GM23338 (cell line): ENCODE results near the gene HIVEP3. TPM values are rescaled to one million over a fixed set of nuclear protein-coding genes. Genes with fewer than 3 reads are reported as not detected.

ENCODE experiments used
- ATAC-seq: fragments of 200-7000 bp; cut with Tn5 transposase; 3 replicates; pipeline ENCODE4 v1.9.1; 2020
- DNase-seq: peaks from one replicate; pipeline ENCODE4 v3.0.0-alpha.2; 2015; ENCODE audit warnings: low spot score
- H2AFZ ChIP-seq: fragments of 200-600 bp; sonication (generic); 2 replicates; pipeline ENCODE4 v1.8.0; 2016; ENCODE audit warnings: antibody characterized with exemption, mild to moderate bottlenecking, moderate library complexity
- H3F3A ChIP-seq: fragments of 200-600 bp; sonication (generic); replicated peaks from 2 replicates; pipeline ENCODE4 v1.8.0; 2017; ENCODE audit warnings: antibody characterized with exemption, mixed run types, low read depth
- H3K27ac ChIP-seq: fragments of 200-600 bp; sonication (generic); 2 replicates; pipeline ENCODE4 v1.6.1; 2016; ENCODE audit warnings: low read depth
- H3K27me3 ChIP-seq: fragments of 200-600 bp; sonication (generic); 2 replicates; pipeline ENCODE4 v1.8.0; 2016; ENCODE audit warnings: mild to moderate bottlenecking, mixed run types, moderate library complexity; ENCODE audit not compliant: insufficient read depth
- H3K36me3 ChIP-seq: fragments of 200-600 bp; sonication (generic); 2 replicates; pipeline ENCODE4 v1.8.0; 2016; ENCODE audit warnings: mild to moderate bottlenecking; ENCODE audit not compliant: insufficient read depth
- H3K4me1 ChIP-seq: fragments of 200-600 bp; sonication (generic); 2 replicates; pipeline ENCODE4 v1.8.0; 2016; ENCODE audit warnings: mild to moderate bottlenecking, moderate library complexity; ENCODE audit not compliant: insufficient read depth
- H3K4me2 ChIP-seq: fragments of 200-600 bp; sonication (generic); 2 replicates; pipeline ENCODE4 v1.7.1; 2017; ENCODE audit warnings: mixed run types
- H3K4me3 ChIP-seq: fragments of 200-600 bp; sonication (generic); 2 replicates; pipeline ENCODE4 v1.6.1; 2016; ENCODE audit warnings: mixed run types
- H3K79me2 ChIP-seq: fragments of 200-600 bp; sonication (generic); replicated peaks from 2 replicates; pipeline ENCODE4 v1.8.0; 2017; ENCODE audit warnings: mild to moderate bottlenecking; ENCODE audit not compliant: insufficient read depth
- H3K9me2 ChIP-seq: fragments of 200-600 bp; sonication (generic); 2 replicates; pipeline ENCODE4 v1.8.0; 2017; ENCODE audit not compliant: insufficient read depth
- H4K20me1 ChIP-seq: fragments of 200-600 bp; sonication (generic); replicated peaks from 2 replicates; pipeline ENCODE4 v1.8.0; 2017; ENCODE audit warnings: mild to moderate bottlenecking; ENCODE audit not compliant: insufficient read depth
- H3K27ac Mint-ChIP-seq: 2 replicates; pipeline ENCODE4 v1.8.0; 2020; ENCODE audit warnings: inconsistent platforms, mild to moderate bottlenecking, moderate library complexity, mixed read lengths
- H3K27me3 Mint-ChIP-seq: 3 replicates; pipeline ENCODE4 v1.8.0; 2022; ENCODE audit warnings: low read depth, mild to moderate bottlenecking, moderate library complexity, mixed read lengths, inconsistent platforms; ENCODE audit not compliant: insufficient read depth, poor library complexity
- H3K36me3 Mint-ChIP-seq: 3 replicates; pipeline ENCODE4 v1.8.0; 2021; ENCODE audit warnings: low read depth, mild to moderate bottlenecking, inconsistent platforms, moderate library complexity, mixed read lengths
- H3K4me1 Mint-ChIP-seq: 3 replicates; pipeline ENCODE4 v1.8.0; 2020; ENCODE audit warnings: mild to moderate bottlenecking, inconsistent platforms, mixed read lengths
- H3K4me3 Mint-ChIP-seq: 3 replicates; pipeline ENCODE4 v1.8.0; 2021; ENCODE audit warnings: moderate library complexity, mild to moderate bottlenecking, inconsistent platforms, mixed read lengths
- H3K9me3 Mint-ChIP-seq: 3 replicates; pipeline ENCODE4 v1.8.0; 2020; ENCODE audit warnings: moderate library complexity, mild to moderate bottlenecking, inconsistent platforms, mixed read lengths
- CREB1 ChIP-seq: fragments of 250-450 bp; sonication (Bioruptor Pico); IDR thresholded peaks from 2 replicates; pipeline ENCODE4 v1.5.0; 2020; ENCODE audit warnings: low read depth, mild to moderate bottlenecking, moderate library complexity
- CTCF ChIP-seq, 2 experiments: fragments of 200-600 bp in 1 of 2; sonication (generic) in 1 of 2; conservative IDR thresholded peaks; 2 replicates each; pipeline versions ENCODE4 v1.5.1 to v1.6.1; 2016 to 2017; ENCODE audit warnings: antibody characterized with exemption in 2 of 2, low read depth in 2 of 2, mild to moderate bottlenecking in 2 of 2, moderate library complexity in 1 of 2
- JUNB ChIP-seq: IDR thresholded peaks from one replicate; pipeline ENCODE4 v1.6.1; 2016; ENCODE audit warnings: antibody characterized with exemption; ENCODE audit not compliant: unreplicated experiment
- POLR2AphosphoS5 ChIP-seq: IDR thresholded peaks from 2 replicates; pipeline ENCODE4 v1.6.1; 2016; ENCODE audit warnings: antibody characterized with exemption, low read depth
- ZNF114 ChIP-seq: fragments of 250-450 bp; sonication (Bioruptor Pico); IDR thresholded peaks from 2 replicates; pipeline ENCODE4 v1.5.0; 2020; ENCODE audit warnings: mild to moderate bottlenecking, moderate library complexity
- ZNF462 ChIP-seq: fragments of 250-450 bp; sonication (Bioruptor Pico); IDR thresholded peaks from 2 replicates; pipeline ENCODE4 v1.5.0; 2020; ENCODE audit warnings: mild to moderate bottlenecking, moderate library complexity
- polyA plus RNA-seq: library from polyadenylated mRNA; unstranded; fragments of >200 nt; fragmentation: Nextera tagmentation; extraction: Ambion mirVana; gene quantifications from 2 replicates; pipeline ENCODE4 v1.2.1, GENCODE V29; 2016
- total RNA-seq: library from RNA; depleted of rRNA; stranded (reverse); fragments of >200 nt; shearing (Covaris generic); gene quantifications from 2 replicates; pipeline ENCODE4 v1.2.3, GENCODE V29; 2014

HIVEP3 gene
- total and polyA plus RNA-seq, 2 experiments from 2014 or later = 0.14 to 0.24 TPM

DNA sequence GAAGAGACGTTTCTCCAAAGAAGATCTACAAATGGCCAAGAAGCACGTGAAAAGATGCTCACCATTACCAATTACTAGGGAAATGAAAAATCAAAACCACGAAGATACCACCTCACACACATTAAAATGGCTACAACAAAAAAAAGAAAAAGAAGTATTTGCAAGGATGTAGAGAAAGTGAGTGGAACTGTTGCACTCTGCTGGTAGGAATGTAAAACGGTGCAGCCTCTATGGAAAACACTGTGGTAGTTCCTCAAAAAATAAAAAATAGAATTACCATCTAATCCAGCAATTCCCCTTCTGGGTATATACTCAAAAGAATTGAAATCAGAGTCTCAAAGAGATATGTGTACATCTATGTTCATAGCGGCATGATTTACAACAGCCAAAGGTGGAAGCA, 318.8 kb downstream of the HIVEP3 start:
- Mint-ChIP-seq H3K9me3 (no peaks in the 10 kb centered on the region; the same call in 2 of the 3 replicates), H3K4me1 (no peaks in the 10 kb centered on the region; the same call in 2 of the 3 replicates), H3K36me3 (no peaks in the 10 kb centered on the region), H3K27ac (no peak overlapping the region), H3K4me3 (no peak overlapping the region; the same call in 2 of the 3 replicates), H3K27me3 (no peaks in the 10 kb centered on the region)
- H3K4me3 ChIP-seq = no peak overlapping the region
- H2AFZ ChIP-seq = no peak overlapping the region
- H4K20me1 ChIP-seq = no peaks in the 10 kb centered on the region
- no peak overlapping the region for H3K4me2 ChIP-seq
- no peaks in the 10 kb centered on the region for H3F3A ChIP-seq
- DNase-seq (peak; percentile 66), ATAC-seq (peak; percentile 62)
- H3K36me3 ChIP-seq = no peaks in the 10 kb centered on the region
- H3K4me1 ChIP-seq = no peaks in the 10 kb centered on the region
- H3K9me2 ChIP-seq = peaks cover 3% of the 10 kb centered on the region; the same call in 1 of the 2 replicates
- no peaks in the 10 kb centered on the region for H3K79me2 ChIP-seq
- TF ChIP-seq CTCF (conservative IDR thresholded peaks at IDR 0.05; ENCODE audit: low read depth in 2 of 2) (peak; percentile 70 to 92), CREB1 (CRISPR knock-in tag) (no peak)
- no peak overlapping the region for H3K27ac ChIP-seq
- H3K27me3 ChIP-seq = no peaks in the 10 kb centered on the region

DNA sequence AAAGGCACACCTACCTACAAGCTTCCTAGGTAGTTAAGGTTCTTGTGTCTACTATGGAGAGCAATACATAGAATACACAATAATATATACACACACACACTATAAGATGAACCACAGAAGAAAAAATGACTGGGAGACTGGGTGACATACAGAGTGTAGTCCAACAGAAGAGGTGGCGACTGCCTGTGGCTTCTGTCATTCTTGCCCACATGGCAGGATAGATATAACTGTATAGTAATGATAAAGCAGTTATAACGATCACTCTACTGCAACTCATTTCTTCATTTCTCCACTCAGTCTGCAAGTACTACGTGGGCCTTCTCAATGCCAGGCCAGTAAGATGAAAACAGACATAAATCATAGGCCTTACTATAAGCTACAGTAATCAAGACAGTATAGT, 320.4 kb downstream of the HIVEP3 start:
- no peaks in the 10 kb centered on the region for H3K36me3 Mint-ChIP-seq
- DNase-seq = no peak
- no peak for ATAC-seq
- TF ChIP-seq JUNB = no peak
- no peak for TF ChIP-seq POLR2AphosphoS5
- no peak for TF ChIP-seq CREB1 (CRISPR knock-in tag)
- no peak for TF ChIP-seq ZNF462
- no peak for TF ChIP-seq ZNF114 (CRISPR knock-in tag)
- H3K9me3 Mint-ChIP-seq = no peaks in the 10 kb centered on the region; the same call in 2 of the 3 replicates
- Histone ChIP-seq H3K79me2 (no peaks in the 10 kb centered on the region), H3K27me3 (no peaks in the 10 kb centered on the region), H3F3A (no peaks in the 10 kb centered on the region), H3K36me3 (no peaks in the 10 kb centered on the region), H3K4me2 (no peak overlapping the region), H4K20me1 (no peaks in the 10 kb centered on the region), H3K27ac (no peak overlapping the region), H2AFZ (no peak overlapping the region), H3K4me1 (no peaks in the 10 kb centered on the region), H3K4me3 (no peak overlapping the region), H3K9me2 (peaks cover 3% of the 10 kb centered on the region; the same call in 1 of the 2 replicates)
- no peaks in the 10 kb centered on the region; the same call in 2 of the 3 replicates for H3K4me1 Mint-ChIP-seq
- no peak overlapping the region for H3K27ac Mint-ChIP-seq
- no peaks in the 10 kb centered on the region for H3K27me3 Mint-ChIP-seq
- no peak overlapping the region for H3K4me3 Mint-ChIP-seq
